ACHN (cell line): ENCODE measurements around the gene AGAP1.

ENCODE experiments used
- DNase-seq: peaks from one replicate; pipeline ENCODE4 v3.0.0-alpha.2; 2015
- in situ Hi-C: cut with HindIII; loops from 2 replicates; pipeline ENCODE4 v1.10.0; 2017; ENCODE audit warnings: low sequenced_read_pairs, low pct_ligation_motif_present, low pct_unique_long_range_greater_than_20kb

The AGAP1 gene

GRCh38 chr2:235699576-235699975, 205.7 kb downstream of the AGAP1 start:
- no peak for DNase-seq
- in situ Hi-C loops: no loop called here

- in situ Hi-C loops: no loop called here
These were observed 207.6 kb downstream of the AGAP1 start for GRCh38 chr2:235701206-235701981.

GRCh38 chr2:235702186-235702585, 208.3 kb downstream of the AGAP1 start:
- DNase-seq: no peak
- in situ Hi-C loops: no loop called here

More at GRCh38 chr2:235701206-235701981, 207.6 kb downstream of the AGAP1 start:
- DNase-seq: no peak

GRCh38 chr2:235703711-235704295, 210.0 kb downstream of the AGAP1 start:
- no peak for DNase-seq
- in situ Hi-C loops: no loop called here

GRCh38 chr2:235705296-235705695, 211.5 kb downstream of the AGAP1 start:
- DNase-seq: no peak
- in situ Hi-C loops: no loop called here

- in situ Hi-C loops: no loop called here
- DNase-seq: no peak
These were observed 212.7 kb downstream of the AGAP1 start for GRCh38 chr2:235706506-235706905.

- in situ Hi-C loops: no loop called here
- no peak for DNase-seq
These were observed 213.7 kb downstream of the AGAP1 start for GRCh38 chr2:235707411-235708096.

- peak; percentile 57 for DNase-seq
- in situ Hi-C loops: no loop called here
These were observed 215.4 kb downstream of the AGAP1 start for GRCh38 chr2:235709124-235709813.

GRCh38 chr2:235709969-235710879, 216.4 kb downstream of the AGAP1 start:
- no peak for DNase-seq
- in situ Hi-C loops: no loop called here

- no peak for DNase-seq
- in situ Hi-C loops: no loop called here
These were observed 217.1 kb downstream of the AGAP1 start for GRCh38 chr2:235710933-235711332.

GRCh38 chr2:235711527-235711926, 217.7 kb downstream of the AGAP1 start:
- in situ Hi-C loops: no loop called here
- DNase-seq: no peak

- in situ Hi-C loops: no loop called here
- no peak for DNase-seq
These were observed 218.3 kb downstream of the AGAP1 start for GRCh38 chr2:235712176-235712575.

GRCh38 chr2:235713189-235713588, 219.3 kb downstream of the AGAP1 start:
- in situ Hi-C loops: no loop called here

GRCh38 chr2:235715601-235716000, 221.8 kb downstream of the AGAP1 start:
- no peak for DNase-seq
- in situ Hi-C loops: no loop called here

More at GRCh38 chr2:235713189-235713588, 219.3 kb downstream of the AGAP1 start:
- DNase-seq: no peak

GRCh38 chr2:235716875-235717496, 223.1 kb downstream of the AGAP1 start:
- DNase-seq: no peak
- in situ Hi-C loops: no loop called here

GRCh38 chr2:235719146-235719942, 225.5 kb downstream of the AGAP1 start:
- in situ Hi-C loops: no loop called here
- DNase-seq: no peak

GRCh38 chr2:235721625-235722024, 227.8 kb downstream of the AGAP1 start:
- in situ Hi-C loops: no loop called here
- DNase-seq: no peak
